GM12892 (cell line): ENCODE data around the gene TMCO4.
"Not testable (repeated sequence)": the region's sequence is repeated elsewhere in the genome, so short reads cannot be mapped to it uniquely, and the experiment has no call there.

Experiments used
- DNase-seq: peaks from one replicate; pipeline ENCODE4 v3.0.0; 2011; ENCODE audit not compliant: insufficient read length
- FAIRE-seq: peaks from 2 replicates; lab custom pipeline; 2011; peaks lifted over from hg19 to GRCh38; lab: Jason Lieb, UNC
- POLR2A ChIP-seq: IDR thresholded peaks from 2 replicates; pipeline ENCODE4 v1.6.1; 2011; ENCODE audit warnings: low read depth, low read length, control low read depth
- POLR2AphosphoS5 ChIP-seq: IDR thresholded peaks from 2 replicates; pipeline ENCODE4 v1.6.1; 2011; ENCODE audit warnings: low read depth, low read length, control low read depth
- TAF1 ChIP-seq: IDR thresholded peaks from 2 replicates; pipeline ENCODE4 v1.6.1; 2011; ENCODE audit warnings: low read depth, mild to moderate bottlenecking, control low read depth, low read length, borderline replicate concordance

Gene TMCO4

GRCh38 chr1:19644681-19645410 is 154.9 kb downstream of the TMCO4 start:
- DNase-seq = peak; percentile 67
- FAIRE-seq = no peak
- TF ChIP-seq TAF1 (no peak), POLR2A (no peak), POLR2AphosphoS5 (no peak)

GRCh38 chr1:19644395-19644680 is 155.4 kb downstream of the TMCO4 start:
- TF ChIP-seq POLR2AphosphoS5 (no peak), TAF1 (no peak), POLR2A (no peak)
- FAIRE-seq = no peak

GRCh38 chr1:19643602-19644394 is 155.9 kb downstream of the TMCO4 start, which contains the start of gene NBL1:
NBL1 (plus strand) TSS chr1:19644311; CDS start chr1:19655031, 10,720 bp downstream.
- TF ChIP-seq POLR2AphosphoS5 = no peak
- TF ChIP-seq TAF1 = no peak
- TF ChIP-seq POLR2A = no peak
- FAIRE-seq (no peak), DNase-seq (peak; percentile 62)

More at GRCh38 chr1:19644395-19644680, 155.4 kb downstream of the TMCO4 start:
- DNase-seq = peak; percentile 52

GRCh38 chr1:19643121-19643520 is 156.6 kb downstream of the TMCO4 start:
- TF ChIP-seq POLR2AphosphoS5 (no peak), POLR2A (no peak), TAF1 (no peak)
- DNase-seq = no peak
- FAIRE-seq = no peak

GRCh38 chr1:19640363-19641316 is 159.1 kb downstream of the TMCO4 start:
- FAIRE-seq = no peak
- TF ChIP-seq TAF1 (no peak), POLR2A (no peak), POLR2AphosphoS5 (no peak)
- no peak for DNase-seq

GRCh38 chr1:19639999-19640362 is 159.7 kb downstream of the TMCO4 start:
- DNase-seq (no peak), FAIRE-seq (no peak)
- TF ChIP-seq POLR2AphosphoS5 (no peak), POLR2A (no peak), TAF1 (no peak)

GRCh38 chr1:19639228-19639627 is 160.5 kb downstream of the TMCO4 start:
- not testable (repeated sequence) for DNase-seq, FAIRE-seq

- no peak for TF ChIP-seq TAF1
- no peak for TF ChIP-seq POLR2AphosphoS5
- TF ChIP-seq POLR2A = no peak
- no peak for DNase-seq
- no peak for FAIRE-seq
Measured at GRCh38 chr1:19637606-19638005, 162.1 kb downstream of the TMCO4 start.

- DNase-seq, FAIRE-seq: not testable (repeated sequence)
Measured at GRCh38 chr1:19636749-19637148, 163.0 kb downstream of the TMCO4 start.

GRCh38 chr1:19636065-19636464 is 163.7 kb downstream of the TMCO4 start:
- TF ChIP-seq POLR2A = no peak
- TF ChIP-seq TAF1 = no peak
- no peak for TF ChIP-seq POLR2AphosphoS5
- DNase-seq (no peak), FAIRE-seq (no peak)

GRCh38 chr1:19635646-19636045 is 164.1 kb downstream of the TMCO4 start:
- TF ChIP-seq POLR2A (no peak), POLR2AphosphoS5 (no peak), TAF1 (no peak)
- FAIRE-seq = no peak
- no peak for DNase-seq

GRCh38 chr1:19635064-19635463 is 164.7 kb downstream of the TMCO4 start:
- FAIRE-seq = not testable (repeated sequence)

More at GRCh38 chr1:19635064-19635463, 164.7 kb downstream of the TMCO4 start:
- DNase-seq = not testable (repeated sequence)
